ENCODE measurements around the gene TGDS. TPM values are rescaled to one million over a fixed set of nuclear protein-coding genes. Genes with fewer than 3 reads are reported as not detected.

TGDS gene
- total and polyA plus RNA-seq, 2 of the 8 experiments (the other 6 are each of a cell fraction or from before 2014, with no cell fraction given), result 11.6 to 11.8 TPM

DNA sequence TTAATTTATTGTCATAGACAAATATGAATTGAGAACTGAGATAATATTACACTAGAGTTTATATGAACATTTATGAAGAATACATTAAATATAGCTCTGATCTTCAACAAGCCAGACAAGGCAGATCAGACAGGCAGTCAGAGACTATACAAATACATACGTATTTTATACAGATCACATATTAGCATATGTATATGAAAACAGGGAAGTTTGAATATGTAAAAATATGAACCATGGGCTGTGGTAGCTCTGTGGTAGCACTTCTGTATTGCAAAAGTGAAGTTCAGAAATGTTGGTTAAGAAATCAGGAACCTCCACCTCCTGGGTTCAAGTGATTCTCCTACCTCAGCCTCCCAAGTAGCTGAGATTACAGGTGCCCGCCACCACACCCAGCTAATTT lies 26.4 kb upstream of the TGDS start:
- CTCF ChIA-PET (ENCODE audit: partially characterized antibody), result interaction anchor here (4.6 to 8.0 kb wide), 2 partner anchors 38 to 186 kb away, joined by 27 to 121 read pairs; no protein-coding TSS in a partner anchor
- POLR2A ChIA-PET (ENCODE audit: partially characterized antibody), result no interaction called here
- H2BK5ac ChIP-seq (ENCODE audit: low read depth, low read length), result no peak overlapping the region
- no peaks in the 10 kb centered on the region for H3K4me1 ChIP-seq (replicated peaks in 1 of 4; ENCODE audit: control insufficient read depth in 3 of 4, insufficient read depth in 4 of 4, low read length in 3 of 4)
- no peak overlapping the region for H4K8ac ChIP-seq (ENCODE audit: extremely low read depth, insufficient read depth, low read length)
- H3K4ac ChIP-seq (replicated peaks; ENCODE audit: insufficient read length, low read depth, low read length), result no peak overlapping the region
- H3K79me2 ChIP-seq (ENCODE audit: control insufficient read depth in 1 of 2, insufficient read depth in 2 of 2, low read length in 2 of 2), result no peaks in the 10 kb centered on the region
- H3K27me3 ChIP-seq (replicated peaks in 1 of 4; ENCODE audit: control insufficient read depth in 3 of 4, extremely low read depth in 1 of 4, insufficient read depth in 3 of 4, low read length in 3 of 4), result no peaks in the 10 kb centered on the region
- no peak overlapping the region for H2BK12ac ChIP-seq (ENCODE audit: low read depth, low read length)
- no peak overlapping the region for H3K4me3 ChIP-seq (ENCODE audit: extremely low read depth in 1 of 4, insufficient read depth in 2 of 4, low read depth in 3 of 4, low read length in 4 of 4)
- H3K14ac ChIP-seq (ENCODE audit: insufficient read length), result no peak overlapping the region
- no peak overlapping the region for H3K27ac ChIP-seq (ENCODE audit: low read depth, low read length)
- DNase-seq (ENCODE audit: low read depth in 1 of 2, low spot score in 2 of 2) (no peak), FAIRE-seq (no peak)
- H4K5ac ChIP-seq (ENCODE audit: insufficient read length, low read depth, low read length), result no peak overlapping the region
- 91% methylated on average over 2 of the region's 2 CpGs; no CpG with 5 or more reads in 1 of the 2 experiments for WGBS, 2 experiments (ENCODE audit: extremely low coverage in 1 of 2, insufficient coverage in 1 of 2, insufficient read length in 1 of 2, insufficient replicate concordance in 2 of 2, low coverage in 1 of 2, low lambda C conversion rate in 2 of 2, missing lambda C conversion rate in 1 of 2)
- H3K9ac ChIP-seq (replicated peaks in 1 of 4; ENCODE audit: extremely low read depth in 1 of 4, low read depth in 3 of 4, low read length in 3 of 4), result no peak overlapping the region
- H2AK5ac ChIP-seq (ENCODE audit: low read depth, low read length), result no peak overlapping the region
- H4K91ac ChIP-seq (replicated peaks; ENCODE audit: insufficient read length, low read length), result no peak overlapping the region
- no peaks in the 10 kb centered on the region for H4K20me1 ChIP-seq (replicated peaks in 1 of 2; ENCODE audit: control insufficient read depth in 1 of 2, insufficient read depth in 2 of 2, low read length in 2 of 2)
- no peaks in the 10 kb centered on the region for H3K79me1 ChIP-seq (ENCODE audit: low read depth, low read length)
- H3K36me3 ChIP-seq (ENCODE audit: control insufficient read depth in 2 of 4, insufficient read depth in 4 of 4, low read length in 3 of 4), result peaks cover 0 to 36% (median 5%) of the 10 kb centered on the region in 4 experiments; a peak in 6 of 8 replicates
- H2BK20ac ChIP-seq (ENCODE audit: low read length), result no peak overlapping the region
- H3K4me2 ChIP-seq (ENCODE audit: insufficient read depth in 1 of 2, low read depth in 2 of 2, low read length in 2 of 2), result no peak overlapping the region
- H2AFZ ChIP-seq (ENCODE audit: low read length), result no peak overlapping the region
- no peak overlapping the region for H2BK120ac ChIP-seq (replicated peaks; ENCODE audit: low read depth, low read length)
- no peak overlapping the region for H2BK15ac ChIP-seq (ENCODE audit: low read length)
- no peak overlapping the region for H3K56ac ChIP-seq (replicated peaks; ENCODE audit: insufficient read length, low read depth, low read length)
- no peaks in the 10 kb centered on the region for H3K23me2 ChIP-seq (ENCODE audit: low read depth, low read length)
- no peaks in the 10 kb centered on the region for H3K9me3 ChIP-seq (ENCODE audit: insufficient read depth in 2 of 2, low read depth in 1 of 2, low read length in 1 of 2)
- no peak overlapping the region for H3K18ac ChIP-seq (ENCODE audit: extremely low read depth, low read length)
- TF ChIP-seq NANOG (IDR thresholded peaks at IDR 0.05; ENCODE audit: insufficient read depth, low read depth, low read length, poor library complexity, severe bottlenecking), result no peak
- H3K23ac ChIP-seq (ENCODE audit: insufficient read length), result no peak overlapping the region

Measured in H1 (cell line).